ENCODE data around the gene NPIPB6.

Gene NPIPB6

DNA sequence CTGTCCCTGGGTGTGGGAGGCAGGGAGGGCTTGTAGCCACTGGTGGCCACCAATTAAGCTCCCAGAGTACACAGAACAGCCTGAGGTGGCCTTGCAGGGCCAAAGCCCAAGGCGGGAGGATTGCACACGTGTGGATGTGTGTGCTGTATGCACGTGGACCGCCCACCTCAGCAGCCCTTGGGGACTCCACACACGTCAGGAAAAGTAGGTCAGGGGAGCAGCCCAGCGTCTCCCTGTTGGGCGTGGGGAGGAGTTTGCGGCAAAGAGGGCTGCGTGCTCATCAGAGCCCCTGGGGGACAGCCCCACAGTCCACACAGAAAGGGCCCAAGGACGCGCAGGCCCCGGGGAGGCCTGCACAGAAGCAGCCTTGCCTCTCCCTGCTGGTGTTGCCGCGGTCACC, 51.4 kb downstream of the NPIPB6 start:
- TF ChIP-seq, protein P1, sequence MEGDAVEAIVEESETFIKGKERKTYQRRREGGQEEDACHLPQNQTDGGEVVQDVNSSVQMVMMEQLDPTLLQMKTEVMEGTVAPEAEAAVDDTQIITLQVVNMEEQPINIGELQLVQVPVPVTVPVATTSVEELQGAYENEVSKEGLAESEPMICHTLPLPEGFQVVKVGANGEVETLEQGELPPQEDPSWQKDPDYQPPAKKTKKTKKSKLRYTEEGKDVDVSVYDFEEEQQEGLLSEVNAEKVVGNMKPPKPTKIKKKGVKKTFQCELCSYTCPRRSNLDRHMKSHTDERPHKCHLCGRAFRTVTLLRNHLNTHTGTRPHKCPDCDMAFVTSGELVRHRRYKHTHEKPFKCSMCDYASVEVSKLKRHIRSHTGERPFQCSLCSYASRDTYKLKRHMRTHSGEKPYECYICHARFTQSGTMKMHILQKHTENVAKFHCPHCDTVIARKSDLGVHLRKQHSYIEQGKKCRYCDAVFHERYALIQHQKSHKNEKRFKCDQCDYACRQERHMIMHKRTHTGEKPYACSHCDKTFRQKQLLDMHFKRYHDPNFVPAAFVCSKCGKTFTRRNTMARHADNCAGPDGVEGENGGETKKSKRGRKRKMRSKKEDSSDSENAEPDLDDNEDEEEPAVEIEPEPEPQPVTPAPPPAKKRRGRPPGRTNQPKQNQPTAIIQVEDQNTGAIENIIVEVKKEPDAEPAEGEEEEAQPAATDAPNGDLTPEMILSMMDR (IDR thresholded peaks at IDR 0.05; ENCODE audit: control extremely low read depth, extremely low read depth, low read depth, missing control alignments) = no peak
- CTCF ChIA-PET = interaction anchor here (1.0 to 2.4 kb wide), 3 partner anchors 10 to 32 kb away, joined by 3 to 7 read pairs (median 3); no protein-coding TSS in a partner anchor
- no peak for DNase-seq (ENCODE audit: extremely low spot score)
- POLR2A ChIA-PET = interaction anchor here (0.6 kb wide), 1 partner anchor 340 kb away, joined by 5 read pairs; no protein-coding TSS in a partner anchor

DNA sequence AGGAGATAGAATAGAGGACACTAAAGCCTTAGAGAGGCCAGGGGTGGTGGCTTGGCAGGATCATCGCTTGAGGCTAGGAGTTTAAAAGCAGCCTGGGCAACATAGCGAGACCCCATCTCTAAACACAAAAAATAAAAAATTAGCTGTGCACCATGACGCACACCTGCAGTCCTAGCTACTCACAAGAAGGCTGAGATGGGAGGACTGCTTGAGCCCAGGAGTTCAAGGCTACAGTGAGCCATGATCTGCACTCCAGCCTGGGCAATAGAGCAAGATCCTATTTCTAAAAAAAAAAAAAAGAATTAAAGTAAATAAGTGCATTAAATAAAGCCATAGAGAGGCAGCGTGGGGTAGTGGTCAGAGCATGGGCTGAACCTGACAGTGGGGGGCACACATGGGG, 51.9 kb downstream of the NPIPB6 start:
- DNase-seq (ENCODE audit: extremely low spot score) = no peak
- TF ChIP-seq, protein P1 (IDR thresholded peaks at IDR 0.05; ENCODE audit: control extremely low read depth, extremely low read depth, low read depth, missing control alignments) = no peak
- ChIA-PET CTCF (interaction anchor here (1.0 to 2.4 kb wide), 2 partner anchors 10 to 15 kb away, joined by 3 to 7 read pairs; no protein-coding TSS in a partner anchor), POLR2A (no interaction called here)

DNA sequence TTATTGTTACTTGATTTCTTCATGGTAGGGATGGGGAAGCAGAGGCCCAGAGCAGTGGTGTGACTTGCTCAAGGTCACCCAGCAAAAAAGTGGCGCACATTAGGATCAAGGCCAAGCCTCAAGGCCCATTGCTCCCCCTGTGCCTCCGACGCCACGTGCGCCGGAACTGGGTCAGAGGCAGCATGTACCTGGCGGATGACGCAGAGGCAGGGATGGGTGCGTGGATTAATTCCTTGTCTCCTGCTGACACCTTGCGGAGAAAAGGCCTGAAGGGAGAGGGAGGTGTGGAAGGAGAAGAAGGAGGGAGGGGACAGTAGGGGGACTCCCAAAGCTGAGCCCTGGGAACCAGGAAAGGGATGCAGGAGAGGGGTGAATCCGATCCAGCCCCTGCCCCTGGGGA, 52.5 kb downstream of the NPIPB6 start:
- TF ChIP-seq, protein P1 (IDR thresholded peaks at IDR 0.05; ENCODE audit: control extremely low read depth, extremely low read depth, low read depth, missing control alignments) = no peak

DNA sequence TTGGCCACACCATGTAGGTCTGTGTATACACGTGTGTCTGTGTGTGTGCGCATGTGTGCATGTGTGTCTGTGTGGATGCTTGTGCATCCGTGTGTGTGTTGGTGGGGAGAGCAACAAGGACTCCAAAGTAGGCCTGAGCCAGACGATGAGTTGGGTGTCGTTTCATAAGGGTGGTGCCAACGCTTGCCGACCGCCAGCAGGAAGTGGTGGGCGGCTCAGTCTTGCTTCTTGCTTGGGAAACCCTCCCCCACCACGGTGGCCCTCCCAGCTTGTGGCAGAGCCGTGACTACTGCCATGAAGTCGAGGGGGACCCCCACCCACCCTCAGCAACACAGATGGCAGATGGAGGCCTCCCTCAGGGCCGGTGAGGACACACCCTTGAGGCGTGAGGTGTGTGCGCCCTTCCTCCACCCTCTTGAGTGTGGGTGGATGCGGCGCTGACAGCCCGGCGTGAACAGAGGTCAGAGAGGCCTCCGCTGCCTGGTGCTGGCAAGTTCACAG, 53.4 kb downstream of the NPIPB6 start:
- TF ChIP-seq, protein P1 (IDR thresholded peaks at IDR 0.05; ENCODE audit: control extremely low read depth, extremely low read depth, low read depth, missing control alignments) = no peak
- CTCF ChIA-PET = interaction anchor here (1.9 to 2.1 kb wide), 2 partner anchors 8 to 12 kb away, joined by 4 to 8 read pairs; no protein-coding TSS in a partner anchor
- POLR2A ChIA-PET = no interaction called here
- DNase-seq (ENCODE audit: extremely low spot score) = no peak

More for the DNA sequence above, 52.5 kb downstream of the NPIPB6 start:
- ChIA-PET CTCF (interaction anchor here (2.1 kb wide), 1 partner anchor 11 kb away, joined by 8 read pairs; no protein-coding TSS in a partner anchor), POLR2A (no interaction called here)
- no peak for DNase-seq (ENCODE audit: extremely low spot score)

DNA sequence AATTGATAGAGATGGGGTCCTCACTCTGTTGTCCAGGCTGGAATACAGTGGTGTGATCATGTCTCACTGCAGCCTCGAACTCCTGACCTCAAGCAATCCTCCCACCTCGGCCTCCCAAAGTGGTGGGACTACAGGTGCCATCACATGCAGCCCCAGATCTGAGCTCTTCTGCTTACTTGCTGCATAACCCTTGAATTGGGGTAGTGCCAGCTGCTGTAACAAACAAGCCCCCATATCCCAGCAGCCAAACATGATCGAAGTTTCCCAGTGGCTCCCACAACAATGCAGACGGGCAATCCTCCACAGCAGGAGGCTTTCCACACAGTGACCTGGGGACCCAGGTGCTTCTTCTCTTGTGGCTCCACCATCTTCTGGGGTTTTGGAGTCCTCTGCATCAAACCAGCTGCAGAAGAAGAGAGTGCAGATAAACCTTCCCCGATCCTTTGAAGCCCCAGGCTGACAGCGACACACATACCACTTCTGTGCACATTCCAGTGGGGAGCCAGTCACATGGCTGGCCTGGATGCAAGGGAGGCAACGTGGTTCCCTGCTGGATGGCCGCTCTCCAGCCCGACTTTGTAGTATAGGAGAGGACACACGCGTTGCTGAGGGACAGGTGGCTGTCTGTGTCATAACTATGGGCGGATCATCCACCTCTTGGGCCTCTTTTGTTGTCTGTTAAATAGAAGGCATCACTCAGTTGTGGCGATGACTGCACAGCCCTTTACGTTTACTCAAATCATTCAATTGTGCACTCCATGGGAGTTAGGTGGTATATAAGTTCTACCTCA, 54.3 kb downstream of the NPIPB6 start:
- DNase-seq (ENCODE audit: extremely low spot score) = no peak
- ChIA-PET CTCF (interaction anchor here (1.9 to 2.1 kb wide), 2 partner anchors 9 to 12 kb away, joined by 4 to 8 read pairs; no protein-coding TSS in a partner anchor), POLR2A (no interaction called here)
- TF ChIP-seq, protein P1 (IDR thresholded peaks at IDR 0.05; ENCODE audit: control extremely low read depth, extremely low read depth, low read depth, missing control alignments) = no peak

DNA sequence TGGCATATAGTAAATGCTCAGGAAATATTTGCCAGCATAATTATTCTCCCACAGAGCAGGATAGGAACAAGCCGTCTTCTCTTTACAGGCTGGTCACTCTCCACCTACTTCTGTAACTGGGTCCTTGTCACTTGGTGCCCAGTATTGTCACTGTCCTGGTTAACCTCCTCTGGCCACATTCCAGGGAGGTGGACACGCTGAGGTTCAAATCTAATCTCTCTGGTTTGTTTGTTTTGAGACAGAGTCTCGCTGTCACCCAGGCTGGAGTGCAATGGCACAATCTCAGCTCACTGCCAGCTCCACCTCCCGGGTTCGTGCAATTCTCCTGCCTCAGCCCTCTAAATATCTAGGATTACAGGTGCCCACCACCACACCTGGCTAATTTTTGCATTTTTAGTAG, 55.4 kb downstream of the NPIPB6 start:
- TF ChIP-seq, protein P1 (IDR thresholded peaks at IDR 0.05; ENCODE audit: control extremely low read depth, extremely low read depth, low read depth, missing control alignments) = no peak
- no peak for DNase-seq (ENCODE audit: extremely low spot score)
- ChIA-PET POLR2A (no interaction called here), CTCF (no interaction called here)

Measured in GM10248 (cell line).